ENCODE results near the gene MICAL3. TPM values are rescaled to one million over a fixed set of nuclear protein-coding genes. Genes with fewer than 3 reads are reported as not detected.

The MICAL3 gene
- total and polyA plus RNA-seq, 9 donors = 17.5 to 106 (median 81.3) TPM

DNA sequence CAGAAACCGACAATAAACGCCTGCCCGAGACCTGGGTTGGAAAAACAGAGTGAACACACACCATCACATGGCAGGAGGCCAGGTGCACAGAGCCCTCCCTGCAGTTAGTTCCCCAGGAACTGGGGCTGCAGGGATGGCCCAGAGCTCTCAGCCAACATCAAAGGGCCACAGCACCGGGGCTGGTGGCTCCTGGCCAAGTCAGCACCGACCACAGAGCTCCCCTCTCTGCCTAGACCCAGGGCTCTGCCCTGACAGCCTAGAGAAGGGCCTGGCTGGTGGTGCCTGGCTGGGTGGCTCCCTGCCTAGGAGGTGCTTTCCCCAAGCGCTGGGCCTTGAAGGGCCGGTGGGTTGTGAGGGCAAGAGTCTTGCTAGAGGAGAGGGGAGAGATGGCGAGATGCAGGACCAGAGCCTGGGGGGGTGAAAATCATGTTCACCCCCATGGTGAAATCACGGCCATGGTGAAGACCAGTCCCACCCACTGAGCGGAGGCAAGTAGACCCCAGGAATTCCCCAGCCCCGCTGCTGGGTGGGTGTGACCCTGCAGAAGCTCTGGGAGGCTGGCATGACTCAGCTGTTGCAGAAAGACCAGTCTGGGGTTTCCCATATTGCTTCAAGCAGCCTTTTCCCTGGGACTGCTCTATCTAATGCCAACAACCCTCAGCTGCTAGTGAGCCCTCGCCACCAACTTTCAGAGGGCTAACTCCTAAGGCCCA lies 242.9 kb downstream of the MICAL3 start:
- 40 to 49% (median 45%) methylated on average over 11 to 12 of the region's 12 CpGs for WGBS, 3 donors
- Histone ChIP-seq H3K9me3 (no peaks in the 10 kb centered on the region), H3K4me1 (ENCODE audit: insufficient read depth) (peaks cover 9% of the 10 kb centered on the region), H3K27me3 (no peaks in the 10 kb centered on the region), H3K36me3 (no peaks in the 10 kb centered on the region), H3K4me3 (no peak overlapping the region), H3K27ac (no peak overlapping the region)
- TF ChIP-seq, protein P1, sequence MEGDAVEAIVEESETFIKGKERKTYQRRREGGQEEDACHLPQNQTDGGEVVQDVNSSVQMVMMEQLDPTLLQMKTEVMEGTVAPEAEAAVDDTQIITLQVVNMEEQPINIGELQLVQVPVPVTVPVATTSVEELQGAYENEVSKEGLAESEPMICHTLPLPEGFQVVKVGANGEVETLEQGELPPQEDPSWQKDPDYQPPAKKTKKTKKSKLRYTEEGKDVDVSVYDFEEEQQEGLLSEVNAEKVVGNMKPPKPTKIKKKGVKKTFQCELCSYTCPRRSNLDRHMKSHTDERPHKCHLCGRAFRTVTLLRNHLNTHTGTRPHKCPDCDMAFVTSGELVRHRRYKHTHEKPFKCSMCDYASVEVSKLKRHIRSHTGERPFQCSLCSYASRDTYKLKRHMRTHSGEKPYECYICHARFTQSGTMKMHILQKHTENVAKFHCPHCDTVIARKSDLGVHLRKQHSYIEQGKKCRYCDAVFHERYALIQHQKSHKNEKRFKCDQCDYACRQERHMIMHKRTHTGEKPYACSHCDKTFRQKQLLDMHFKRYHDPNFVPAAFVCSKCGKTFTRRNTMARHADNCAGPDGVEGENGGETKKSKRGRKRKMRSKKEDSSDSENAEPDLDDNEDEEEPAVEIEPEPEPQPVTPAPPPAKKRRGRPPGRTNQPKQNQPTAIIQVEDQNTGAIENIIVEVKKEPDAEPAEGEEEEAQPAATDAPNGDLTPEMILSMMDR (IDR thresholded peaks at IDR 0.05) = no peak
- TF ChIP-seq EP300 (IDR thresholded peaks at IDR 0.05) = no peak
- no peak for TF ChIP-seq POLR2A (IDR thresholded peaks at IDR 0.05)
- intact Hi-C loops (cut with DNase I) = no loop called here
- DNase-seq = no peak

DNA sequence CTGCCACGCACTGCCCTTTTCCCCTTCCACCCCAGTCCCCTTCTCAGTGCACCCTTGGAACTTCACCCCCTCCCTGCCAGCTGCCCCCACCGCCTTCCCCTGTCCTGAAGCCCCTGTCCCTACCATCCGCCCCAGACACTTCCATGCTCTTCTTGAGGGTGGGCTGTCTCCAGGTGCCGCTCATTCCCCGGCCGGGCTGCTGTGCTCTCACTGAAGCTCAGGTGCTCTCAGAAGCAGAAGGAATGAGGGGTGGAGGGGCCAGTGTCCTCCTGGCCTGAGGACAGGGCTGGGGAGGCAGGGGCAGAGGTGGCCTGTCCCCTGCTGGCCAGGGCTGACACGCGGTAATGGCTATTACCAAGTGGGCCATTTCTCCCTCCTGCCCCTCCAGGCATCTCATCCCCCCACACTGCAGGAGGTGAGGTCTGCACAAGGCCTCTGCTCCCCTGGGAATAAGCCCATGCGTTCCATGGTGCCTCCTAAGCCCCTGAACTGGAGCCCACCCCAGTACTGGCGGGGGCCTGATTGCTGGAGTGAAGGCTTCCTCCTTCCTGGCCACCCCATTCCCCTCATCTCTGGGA lies 243.5 kb downstream of the MICAL3 start:
- H3K4me1 ChIP-seq (ENCODE audit: insufficient read depth) = peaks cover 9% of the 10 kb centered on the region
- 73 to 87% (median 73%) methylated on average over 9 to 10 of the region's 10 CpGs for WGBS, 3 donors
- no peak overlapping the region for H3K27ac ChIP-seq

DNA sequence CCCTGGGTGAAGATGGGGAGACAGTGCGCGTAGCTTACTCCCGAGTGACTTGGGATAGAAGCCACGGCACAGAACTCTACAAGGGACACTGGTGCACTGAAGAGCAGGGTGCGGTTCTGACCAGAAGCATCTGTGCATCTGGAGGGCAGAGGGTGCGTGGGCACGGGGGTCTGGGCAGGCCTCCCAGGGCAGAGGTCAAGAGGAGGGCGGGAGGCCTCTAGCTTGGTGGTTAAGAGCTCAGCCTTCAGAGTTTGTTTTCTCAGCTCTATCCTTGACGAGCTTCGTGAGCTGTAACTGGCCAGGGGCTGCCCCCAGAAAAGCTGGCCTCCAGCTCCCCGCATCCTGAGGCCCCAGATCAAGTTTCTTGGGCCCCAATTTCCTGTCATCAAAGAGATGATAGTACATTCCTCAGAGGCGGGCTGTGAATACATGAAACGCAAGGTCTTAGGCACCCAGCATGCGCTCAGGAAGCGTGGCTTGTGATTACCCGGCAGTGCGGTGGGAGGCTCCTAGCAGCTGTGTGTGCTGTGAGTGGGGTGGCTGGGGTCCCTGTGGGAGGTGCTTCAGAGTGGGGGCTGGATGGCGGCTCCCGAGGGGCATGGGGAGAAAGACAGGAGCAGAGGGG lies 244.1 kb downstream of the MICAL3 start:
- Histone ChIP-seq H3K9me3 (no peaks in the 10 kb centered on the region), H3K27ac (no peak overlapping the region), H3K27me3 (no peaks in the 10 kb centered on the region), H3K36me3 (no peaks in the 10 kb centered on the region), H3K4me1 (ENCODE audit: insufficient read depth) (peaks cover 9% of the 10 kb centered on the region), H3K4me3 (no peak overlapping the region)
- intact Hi-C loops (cut with DNase I) = no loop called here
- WGBS, 3 donors = 63 to 68% (median 67%) methylated on average over 19 of the region's 19 CpGs
- DNase-seq = no peak
- TF ChIP-seq EP300 (IDR thresholded peaks at IDR 0.05) = no peak
- TF ChIP-seq, protein P1 (IDR thresholded peaks at IDR 0.05) = no peak
- TF ChIP-seq POLR2A (IDR thresholded peaks at IDR 0.05) = no peak

More for the DNA sequence above, 243.5 kb downstream of the MICAL3 start:
- no peaks in the 10 kb centered on the region for H3K27me3 ChIP-seq
- intact Hi-C loops (cut with DNase I) = no loop called here
- DNase-seq = no peak
- no peaks in the 10 kb centered on the region for H3K36me3 ChIP-seq
- H3K4me3 ChIP-seq = no peak overlapping the region
- no peak for TF ChIP-seq EP300 (IDR thresholded peaks at IDR 0.05)
- TF ChIP-seq, protein P1 (IDR thresholded peaks at IDR 0.05) = no peak
- TF ChIP-seq POLR2A (IDR thresholded peaks at IDR 0.05) = no peak
- H3K9me3 ChIP-seq = no peaks in the 10 kb centered on the region

DNA sequence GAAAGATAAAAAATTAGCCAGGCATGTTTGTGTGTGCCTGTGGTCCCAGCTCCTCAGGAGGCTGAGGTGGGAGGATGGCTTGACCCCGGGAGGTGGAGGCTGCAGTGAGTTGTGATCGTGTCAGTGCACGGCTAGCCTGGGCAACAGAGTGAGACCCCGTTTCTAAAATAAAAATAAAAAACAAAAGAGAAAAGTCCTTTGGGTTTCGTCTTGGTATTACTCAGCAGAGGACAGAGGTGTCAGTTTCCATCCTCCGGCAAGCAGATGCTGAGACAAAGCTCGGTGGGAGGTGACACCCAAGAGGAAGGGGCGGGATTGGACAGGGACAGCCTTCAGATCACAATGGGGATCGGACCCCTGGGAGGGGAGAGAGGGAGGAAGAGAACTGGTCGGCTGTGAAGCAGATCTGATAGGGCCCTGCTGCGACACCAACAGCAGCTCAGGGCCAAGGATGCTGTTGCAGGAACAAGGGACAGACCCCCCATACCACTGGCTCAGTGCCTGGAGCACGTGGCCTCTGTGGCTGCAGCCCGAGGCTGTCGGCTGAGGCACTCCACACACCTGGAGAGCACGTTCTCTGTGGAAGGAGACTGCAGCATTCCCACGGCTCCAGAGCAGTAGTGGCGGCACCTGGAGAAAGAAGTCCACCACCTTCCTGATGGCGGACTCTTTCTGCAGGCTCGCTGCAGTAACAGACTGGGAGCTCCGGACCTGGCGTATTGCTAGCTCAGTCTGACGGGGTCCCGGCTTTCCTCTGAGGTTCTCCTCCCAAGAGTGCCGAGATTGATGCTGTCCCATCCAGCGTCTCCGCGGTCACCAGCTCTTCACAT lies 244.9 kb downstream of the MICAL3 start:
- Histone ChIP-seq H3K27me3 (no peaks in the 10 kb centered on the region), H3K9me3 (no peaks in the 10 kb centered on the region), H3K27ac (no peak overlapping the region), H3K36me3 (no peaks in the 10 kb centered on the region), H3K4me1 (ENCODE audit: insufficient read depth) (peaks cover 9% of the 10 kb centered on the region), H3K4me3 (no peak overlapping the region)
- TF ChIP-seq, protein P1 (IDR thresholded peaks at IDR 0.05) = no peak
- TF ChIP-seq POLR2A (IDR thresholded peaks at IDR 0.05) = no peak
- TF ChIP-seq EP300 (IDR thresholded peaks at IDR 0.05) = no peak
- WGBS, 3 donors = 71 to 75% (median 75%) methylated on average over 27 of the region's 27 CpGs
- no peak for DNase-seq
- intact Hi-C loops (cut with DNase I) = loop anchor here in 1 of 4 donors (10.0 kb wide), 1 partner anchor 225 kb away; no protein-coding TSS in a partner anchor
